Neural cell (in vitro differentiated cells): ENCODE data around the gene MYRIP. TPM values are rescaled to one million over a fixed set of nuclear protein-coding genes. Genes with fewer than 3 reads are reported as not detected.

ENCODE experiments used
- H2AFZ ChIP-seq: fragments of 200-600, 300-800 bp; sonication (generic), shearing (Covaris generic); 2 replicates; pipeline ENCODE4 v1.6.0; 2014; ENCODE audit warnings: low read depth, mild to moderate bottlenecking, antibody characterized with exemption, low read length, moderate library complexity
- H3F3A ChIP-seq: fragments of 200-600 bp; shearing (Covaris generic); 2 replicates; pipeline ENCODE4 v1.6.1; 2016; ENCODE audit warnings: mild to moderate bottlenecking, moderate library complexity, mixed read lengths, antibody characterized with exemption, low read length; ENCODE audit not compliant: insufficient read depth, poor library complexity, severe bottlenecking
- H3K27ac ChIP-seq: fragments of 200-600, 300-800 bp; sonication (generic), shearing (Covaris generic); 2 replicates; pipeline ENCODE4 v1.5.1; 2014; ENCODE audit warnings: mild to moderate bottlenecking, low read length, moderate library complexity
- H3K27me3 ChIP-seq: fragments of 300-800, 200-600 bp; sonication (generic), shearing (Covaris generic); 2 replicates; pipeline ENCODE4 v1.6.0; 2014; ENCODE audit warnings: mild to moderate bottlenecking, low read depth, low read length, moderate library complexity; ENCODE audit not compliant: insufficient read depth
- H3K36me3 ChIP-seq: fragments of 300-800, 200-600 bp; sonication (generic), shearing (Covaris generic); 2 replicates; pipeline ENCODE4 v1.5.1; 2014; ENCODE audit warnings: mild to moderate bottlenecking, antibody characterized with exemption, low read length, moderate library complexity; ENCODE audit not compliant: insufficient read depth
- H3K4me2 ChIP-seq: fragments of 300-800, 200-600 bp; sonication (generic), shearing (Covaris generic); 2 replicates; pipeline ENCODE4 v1.6.0; 2014; ENCODE audit warnings: mild to moderate bottlenecking, low read length
- H3K4me3 ChIP-seq: fragments of 300-800, 200-600 bp; sonication (generic), shearing (Covaris generic); 2 replicates; pipeline ENCODE4 v1.5.1; 2014; ENCODE audit warnings: mild to moderate bottlenecking, low read length, moderate library complexity
- H3K79me2 ChIP-seq: fragments of 200-600 bp; shearing (Covaris generic); replicated peaks from 2 replicates; pipeline ENCODE4 v1.6.0; 2014; ENCODE audit warnings: mild to moderate bottlenecking, low read length, moderate library complexity; ENCODE audit not compliant: insufficient read depth
- H3K9ac ChIP-seq: fragments of 300-800, 200-600 bp; sonication (generic), shearing (Covaris generic); 2 replicates; pipeline ENCODE4 v1.6.1; 2016; ENCODE audit warnings: mild to moderate bottlenecking, low read length, mixed read lengths
- H3K9me2 ChIP-seq: fragments of 200-600 bp; shearing (Covaris generic); 2 replicates; pipeline ENCODE4 v1.6.1; 2016; ENCODE audit warnings: mild to moderate bottlenecking, low read length, mixed read lengths; ENCODE audit not compliant: insufficient read depth
- H3K9me3 ChIP-seq: fragments of 200-600, 300-800 bp; sonication (generic), shearing (Covaris generic); 2 replicates; pipeline ENCODE4 v1.6.1; 2016; ENCODE audit warnings: mild to moderate bottlenecking, mixed run types, low read length, moderate library complexity, mixed read lengths
- H4K20me1 ChIP-seq: fragments of 200-600 bp; shearing (Covaris generic); 2 replicates; pipeline ENCODE4 v1.6.1; 2016; ENCODE audit warnings: mild to moderate bottlenecking, mixed run types; ENCODE audit not compliant: insufficient read depth
- CTCF ChIP-seq: fragments of 450-650 bp; IDR thresholded peaks from 2 replicates; pipeline ENCODE4 v1.5.1; 2014; ENCODE audit warnings: antibody characterized with exemption, mild to moderate bottlenecking, moderate library complexity; ENCODE audit not compliant: poor library complexity, severe bottlenecking
- EP300 ChIP-seq: fragments of 450-650 bp; conservative IDR thresholded peaks from 2 replicates; pipeline ENCODE4 v1.6.1; 2014; ENCODE audit warnings: antibody characterized with exemption, mild to moderate bottlenecking, moderate library complexity; ENCODE audit not compliant: poor library complexity, severe bottlenecking
- EZH2 ChIP-seq: fragments of 200-600, 300-800 bp; shearing (Covaris generic), sonication (generic); IDR thresholded peaks from 2 replicates; pipeline ENCODE4 v1.6.1; 2014; ENCODE audit warnings: antibody characterized with exemption, low read length, borderline replicate concordance, mild to moderate bottlenecking; ENCODE audit not compliant: insufficient read depth, poor library complexity, severe bottlenecking
- MXI1 ChIP-seq: fragments of 450-650 bp; conservative IDR thresholded peaks from 2 replicates; pipeline ENCODE4 v1.6.1; 2014; ENCODE audit warnings: antibody characterized with exemption, mild to moderate bottlenecking; ENCODE audit not compliant: poor library complexity, severe bottlenecking
- POLR2AphosphoS5 ChIP-seq: IDR thresholded peaks from 2 replicates; pipeline ENCODE4 v1.6.1; 2012
- RAD21 ChIP-seq: fragments of 450-650 bp; conservative IDR thresholded peaks from 2 replicates; pipeline ENCODE4 v1.6.1; 2014; ENCODE audit warnings: antibody characterized with exemption, mild to moderate bottlenecking, moderate library complexity
- REST ChIP-seq: IDR thresholded peaks from 2 replicates; pipeline ENCODE4 v1.6.1; 2012; ENCODE audit warnings: borderline replicate concordance
- SMC3 ChIP-seq: fragments of 450-650 bp; conservative IDR thresholded peaks from 2 replicates; pipeline ENCODE4 v1.6.1; 2014; ENCODE audit warnings: antibody characterized with exemption, mild to moderate bottlenecking, moderate library complexity; ENCODE audit not compliant: poor library complexity
- TAF1 ChIP-seq: IDR thresholded peaks from 2 replicates; pipeline ENCODE4 v1.6.1; 2012; ENCODE audit warnings: low read depth
- polyA plus RNA-seq: library from polyadenylated mRNA; depleted of rRNA; stranded (reverse); fragments of >200 nt; gene quantifications from 2 replicates; pipeline ENCODE4 v1.2.3, GENCODE V29; 2014

Gene MYRIP
- polyA plus RNA-seq, 1 donor from 2014 or later, result 0.76 TPM

DNA sequence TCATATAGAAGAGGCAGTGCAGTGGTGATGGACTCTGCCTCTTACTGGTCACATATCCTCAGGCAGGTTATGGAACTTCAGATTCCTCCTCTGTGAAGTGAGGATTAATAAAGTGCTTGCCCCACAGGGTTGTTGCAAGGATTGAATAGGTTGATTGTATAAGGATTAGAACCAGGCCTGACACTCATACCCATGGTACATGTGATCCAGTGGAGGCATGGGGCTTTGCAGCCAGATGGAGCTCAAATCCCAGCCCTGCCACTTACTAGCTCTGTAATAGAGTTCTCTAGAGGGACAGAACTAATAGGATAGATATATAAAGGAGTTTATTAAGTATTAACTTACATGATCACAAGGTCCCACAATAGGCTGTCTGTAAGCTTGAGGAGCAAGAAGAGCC is 315.5 kb downstream of the MYRIP start:
- no peaks in the 10 kb centered on the region for H3K9me3 ChIP-seq
- H3K36me3 ChIP-seq, result no peaks in the 10 kb centered on the region
- H3K27me3 ChIP-seq, result no peaks in the 10 kb centered on the region
- H3K9me2 ChIP-seq, result no peaks in the 10 kb centered on the region
- TF ChIP-seq EZH2, result no peak
- no peak for TF ChIP-seq TAF1
- no peak for TF ChIP-seq SMC3
- no peak overlapping the region for H3K9ac ChIP-seq
- H3K4me2 ChIP-seq, result no peak overlapping the region
- no peaks in the 10 kb centered on the region for H3K79me2 ChIP-seq
- H3K27ac ChIP-seq, result no peak overlapping the region
- no peak overlapping the region for H2AFZ ChIP-seq
- H3F3A ChIP-seq, result no peaks in the 10 kb centered on the region
- no peak overlapping the region for H3K4me3 ChIP-seq
- no peaks in the 10 kb centered on the region for H4K20me1 ChIP-seq

DNA sequence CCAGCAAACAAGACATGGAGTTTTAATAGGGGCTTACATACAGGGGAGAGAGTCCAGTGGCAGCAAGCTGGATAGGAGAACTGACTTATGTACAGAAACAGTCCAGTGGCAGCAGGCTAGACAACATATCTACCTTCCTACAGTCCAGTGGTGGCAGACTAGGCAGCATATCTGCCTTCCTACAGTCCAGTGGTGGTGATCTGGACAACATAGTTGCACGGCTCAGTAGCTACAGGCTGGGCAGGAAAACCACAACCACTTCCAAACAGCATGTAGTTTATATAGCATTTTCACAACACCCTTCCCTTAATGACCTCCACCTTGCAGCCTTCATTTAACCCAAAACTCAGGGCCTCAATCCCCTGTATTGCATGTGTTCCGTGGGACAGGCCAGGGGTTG is 318.8 kb downstream of the MYRIP start:
- no peak overlapping the region for H3K4me3 ChIP-seq
- no peaks in the 10 kb centered on the region for H4K20me1 ChIP-seq
- H3K9ac ChIP-seq, result no peak overlapping the region
- no peak overlapping the region for H2AFZ ChIP-seq
- no peak overlapping the region for H3K4me2 ChIP-seq
- no peaks in the 10 kb centered on the region for H3K79me2 ChIP-seq
- no peaks in the 10 kb centered on the region for H3K9me3 ChIP-seq
- no peaks in the 10 kb centered on the region for H3K9me2 ChIP-seq
- no peaks in the 10 kb centered on the region for H3K36me3 ChIP-seq
- no peaks in the 10 kb centered on the region for H3F3A ChIP-seq
- no peak for TF ChIP-seq POLR2AphosphoS5
- no peak for TF ChIP-seq CTCF
- TF ChIP-seq TAF1, result no peak
- no peak for TF ChIP-seq MXI1
- TF ChIP-seq REST, result no peak
- TF ChIP-seq SMC3, result no peak
- no peak for TF ChIP-seq EP300
- no peak for TF ChIP-seq EZH2
- no peak for TF ChIP-seq RAD21
- no peaks in the 10 kb centered on the region for H3K27me3 ChIP-seq
- no peak overlapping the region for H3K27ac ChIP-seq

- Histone ChIP-seq H4K20me1 (no peaks in the 10 kb centered on the region), H3K4me3 (no peak overlapping the region), H3K36me3 (no peaks in the 10 kb centered on the region), H3K9me3 (no peaks in the 10 kb centered on the region), H3K27me3 (no peaks in the 10 kb centered on the region), H3K9ac (no peak overlapping the region), H3K79me2 (no peaks in the 10 kb centered on the region), H2AFZ (no peak overlapping the region), H3K9me2 (no peaks in the 10 kb centered on the region), H3F3A (no peaks in the 10 kb centered on the region), H3K27ac (no peak overlapping the region), H3K4me2 (no peak overlapping the region)
- TF ChIP-seq EP300 (no peak), EZH2 (no peak), REST (no peak), MXI1 (no peak), TAF1 (no peak), RAD21 (no peak), CTCF (no peak)
Observed at GRCh38 chr3:40129510-40129909, 320.1 kb downstream of the MYRIP start.
